Measurements from ENCODE around the gene SLC16A11.

DNA sequence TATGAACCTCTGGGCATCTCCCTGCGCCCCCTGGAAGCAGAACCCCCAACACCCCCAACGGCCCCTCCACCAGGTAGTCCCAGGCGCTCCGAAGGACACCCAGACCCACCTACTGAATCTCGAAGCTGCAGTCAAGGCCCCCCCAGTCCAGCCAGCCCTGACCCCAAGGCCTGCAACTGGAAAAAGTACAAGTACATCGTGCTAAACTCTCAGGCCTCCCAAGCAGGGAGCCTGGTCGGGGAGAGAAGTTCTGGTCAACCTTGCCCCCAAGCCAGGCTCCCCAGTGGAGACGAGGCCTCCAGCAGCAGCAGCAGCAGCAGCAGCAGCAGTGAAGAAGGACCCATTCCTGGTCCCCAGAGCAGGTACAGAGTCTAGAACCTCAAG, 19.5 kb downstream of the SLC16A11 start:
- TF ChIP-seq EZH2 (IDR thresholded peaks at IDR 0.05; ENCODE audit: insufficient read depth, low read length): no peak
- TF ChIP-seq, protein P1, sequence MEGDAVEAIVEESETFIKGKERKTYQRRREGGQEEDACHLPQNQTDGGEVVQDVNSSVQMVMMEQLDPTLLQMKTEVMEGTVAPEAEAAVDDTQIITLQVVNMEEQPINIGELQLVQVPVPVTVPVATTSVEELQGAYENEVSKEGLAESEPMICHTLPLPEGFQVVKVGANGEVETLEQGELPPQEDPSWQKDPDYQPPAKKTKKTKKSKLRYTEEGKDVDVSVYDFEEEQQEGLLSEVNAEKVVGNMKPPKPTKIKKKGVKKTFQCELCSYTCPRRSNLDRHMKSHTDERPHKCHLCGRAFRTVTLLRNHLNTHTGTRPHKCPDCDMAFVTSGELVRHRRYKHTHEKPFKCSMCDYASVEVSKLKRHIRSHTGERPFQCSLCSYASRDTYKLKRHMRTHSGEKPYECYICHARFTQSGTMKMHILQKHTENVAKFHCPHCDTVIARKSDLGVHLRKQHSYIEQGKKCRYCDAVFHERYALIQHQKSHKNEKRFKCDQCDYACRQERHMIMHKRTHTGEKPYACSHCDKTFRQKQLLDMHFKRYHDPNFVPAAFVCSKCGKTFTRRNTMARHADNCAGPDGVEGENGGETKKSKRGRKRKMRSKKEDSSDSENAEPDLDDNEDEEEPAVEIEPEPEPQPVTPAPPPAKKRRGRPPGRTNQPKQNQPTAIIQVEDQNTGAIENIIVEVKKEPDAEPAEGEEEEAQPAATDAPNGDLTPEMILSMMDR (IDR thresholded peaks at IDR 0.05; ENCODE audit: insufficient read depth, low read depth, low read length): no peak

Data from astrocyte (in vitro differentiated cells and primary cell).